HepG2 (cell line): Measurements from ENCODE around the gene FAM124B. TPM values are rescaled to one million over a fixed set of nuclear protein-coding genes. Genes with fewer than 3 reads are reported as not detected.

ENCODE experiments used
- ATF7 ChIP-seq, 2 experiments: fragments of 450-650 bp in 1 of 2; sonication (generic) in 1 of 2; formaldehyde crosslinking in 1 of 2; IDR thresholded peaks; 2 replicates each; pipeline versions ENCODE4 v1.4.0 to v1.6.1; 2016 to 2020; ENCODE audit warnings: antibody characterized with exemption in 1 of 2, mild to moderate bottlenecking in 1 of 2, missing genetic modification reagents in 1 of 2
- EEA1 ChIP-seq: sonication (generic); formaldehyde crosslinking; IDR thresholded peaks from 2 replicates; pipeline ENCODE4 v1.5.1; 2020; ENCODE audit warnings: mild to moderate bottlenecking, missing genetic modification reagents, borderline replicate concordance
- GLI4 ChIP-seq: sonication (generic); formaldehyde crosslinking; IDR thresholded peaks from 2 replicates; pipeline ENCODE4 v1.5.1; 2020; ENCODE audit warnings: missing genetic modification reagents, mild to moderate bottlenecking, moderate library complexity, borderline replicate concordance
- PRMT3 ChIP-seq: sonication (generic); formaldehyde crosslinking; IDR thresholded peaks from 2 replicates; pipeline ENCODE4 v1.8.1; 2022; ENCODE audit warnings: low read depth, mild to moderate bottlenecking, moderate library complexity, missing genetic modification reagents, borderline replicate concordance
- SIN3A ChIP-seq: IDR thresholded peaks from 2 replicates; pipeline ENCODE4 v1.6.1; 2011; ENCODE audit warnings: low read depth, mild to moderate bottlenecking, control low read depth, low read length, borderline replicate concordance
- SIX4 ChIP-seq: sonication (generic); formaldehyde crosslinking; IDR thresholded peaks from 2 replicates; pipeline ENCODE4 v1.4.0; 2020; ENCODE audit warnings: missing genetic modification reagents
- SMAD9 ChIP-seq: sonication (generic); formaldehyde crosslinking; IDR thresholded peaks from 2 replicates; pipeline ENCODE4 v1.5.1; 2020; ENCODE audit warnings: mild to moderate bottlenecking, missing genetic modification reagents
- SNAPC4 ChIP-seq: sonication (generic); formaldehyde crosslinking; IDR thresholded peaks from 2 replicates; pipeline ENCODE4 v1.4.0; 2020; ENCODE audit warnings: mild to moderate bottlenecking, missing genetic modification reagents
- ZNF614 ChIP-seq: IDR thresholded peaks from 2 replicates; pipeline ENCODE4 v1.6.1; 2018; ENCODE audit warnings: missing biosample characterization, missing genetic modification reagents, inconsistent platforms, borderline replicate concordance
- polyA plus RNA-seq, 8 experiments: library from polyadenylated mRNA; depleted of rRNA in 3 of 8; stranded (reverse) in 7 of 8; unstranded in 1 of 8; fragments of >200 nt; fragmentation: Illumina TruSeq in 4 of 8; extraction: Trizol in 4 of 8; gene quantifications; 2 replicates each; pipeline versions ENCODE4 v1.2.1 to v1.2.3, GENCODE V29; 2011 to 2016; ENCODE audit warnings: low read depth in 4 of 8, missing spikeins in 1 of 8, mixed read lengths in 1 of 8; ENCODE audit not compliant: insufficient read depth in 1 of 8
- total RNA-seq, 5 experiments: library from RNA; depleted of rRNA; stranded (reverse); fragments of >200 nt; fragmentation: Illumina TruSeq; extraction: Trizol; gene quantifications; 2 replicates each; pipeline ENCODE4 v1.2.3, GENCODE V29; 2016; ENCODE audit warnings: low read depth in 1 of 5
- TF ChIP-seq, protein P1 (sequence below): IDR thresholded peaks from 2 replicates; pipeline ENCODE4 v1.6.1; 2016; ENCODE audit warnings: control low read depth

Gene FAM124B
- total and polyA plus RNA-seq, 2 of the 13 experiments (the other 11 are each of a cell fraction or from before 2014, with no cell fraction given) = not detected

DNA sequence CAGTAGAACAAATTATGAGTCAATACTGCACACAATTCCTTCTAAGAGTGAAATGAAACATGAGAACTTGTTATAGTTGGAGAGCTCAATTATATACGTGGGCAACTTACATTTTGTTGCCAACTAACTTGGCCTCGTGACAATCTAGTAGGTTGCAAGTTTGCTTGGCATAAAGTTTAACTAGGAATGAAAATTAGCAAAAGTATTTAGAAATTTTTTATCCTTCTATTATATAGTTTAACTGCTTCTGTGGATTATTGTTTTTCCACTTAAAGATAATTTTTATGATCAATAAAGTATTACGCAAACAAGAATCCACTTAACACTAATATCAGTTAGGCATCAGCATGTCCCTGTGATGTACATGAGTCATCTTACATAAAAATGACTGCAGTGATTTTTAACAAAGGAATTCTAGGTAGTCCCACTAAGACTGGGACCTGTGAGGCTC, 41.1 kb downstream of the FAM124B start (continued):
- no peak for TF ChIP-seq SNAPC4
- TF ChIP-seq EEA1 (CRISPR knock-in tag) = no peak
- TF ChIP-seq ATF7 (IDR thresholded peaks at IDR 0.05) = no peak
- no peak for TF ChIP-seq ATF7 (CRISPR knock-in tag; IDR thresholded peaks at IDR 0.05)
- TF ChIP-seq GLI4 (CRISPR knock-in tag) = no peak
- no peak for TF ChIP-seq ZNF614 (CRISPR knock-in tag)
- TF ChIP-seq, protein P1, sequence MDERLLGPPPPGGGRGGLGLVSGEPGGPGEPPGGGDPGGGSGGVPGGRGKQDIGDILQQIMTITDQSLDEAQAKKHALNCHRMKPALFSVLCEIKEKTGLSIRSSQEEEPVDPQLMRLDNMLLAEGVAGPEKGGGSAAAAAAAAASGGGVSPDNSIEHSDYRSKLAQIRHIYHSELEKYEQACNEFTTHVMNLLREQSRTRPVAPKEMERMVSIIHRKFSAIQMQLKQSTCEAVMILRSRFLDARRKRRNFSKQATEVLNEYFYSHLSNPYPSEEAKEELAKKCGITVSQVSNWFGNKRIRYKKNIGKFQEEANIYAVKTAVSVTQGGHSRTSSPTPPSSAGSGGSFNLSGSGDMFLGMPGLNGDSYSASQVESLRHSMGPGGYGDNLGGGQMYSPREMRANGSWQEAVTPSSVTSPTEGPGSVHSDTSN (CRISPR knock-in tag) = no peak
- no peak for TF ChIP-seq SMAD9
- TF ChIP-seq SIX4 (CRISPR knock-in tag) = no peak
- no peak for TF ChIP-seq PRMT3 (CRISPR knock-in tag)
- no peak for TF ChIP-seq SIN3A
